Measurements from ENCODE around the gene EXOSC3. TPM values are rescaled to one million over a fixed set of nuclear protein-coding genes. Genes with fewer than 3 reads are reported as not detected.

EXOSC3 gene
- total and polyA plus RNA-seq, 9 of the 15 experiments (the other 6 are each of a cell fraction or from before 2014, with no cell fraction given): 18.5 to 266 (median 114) TPM

GRCh38 chr9:37784616-37785483 lies at the start of gene EXOSC3 (continued):
- TF ChIP-seq, protein P1, sequence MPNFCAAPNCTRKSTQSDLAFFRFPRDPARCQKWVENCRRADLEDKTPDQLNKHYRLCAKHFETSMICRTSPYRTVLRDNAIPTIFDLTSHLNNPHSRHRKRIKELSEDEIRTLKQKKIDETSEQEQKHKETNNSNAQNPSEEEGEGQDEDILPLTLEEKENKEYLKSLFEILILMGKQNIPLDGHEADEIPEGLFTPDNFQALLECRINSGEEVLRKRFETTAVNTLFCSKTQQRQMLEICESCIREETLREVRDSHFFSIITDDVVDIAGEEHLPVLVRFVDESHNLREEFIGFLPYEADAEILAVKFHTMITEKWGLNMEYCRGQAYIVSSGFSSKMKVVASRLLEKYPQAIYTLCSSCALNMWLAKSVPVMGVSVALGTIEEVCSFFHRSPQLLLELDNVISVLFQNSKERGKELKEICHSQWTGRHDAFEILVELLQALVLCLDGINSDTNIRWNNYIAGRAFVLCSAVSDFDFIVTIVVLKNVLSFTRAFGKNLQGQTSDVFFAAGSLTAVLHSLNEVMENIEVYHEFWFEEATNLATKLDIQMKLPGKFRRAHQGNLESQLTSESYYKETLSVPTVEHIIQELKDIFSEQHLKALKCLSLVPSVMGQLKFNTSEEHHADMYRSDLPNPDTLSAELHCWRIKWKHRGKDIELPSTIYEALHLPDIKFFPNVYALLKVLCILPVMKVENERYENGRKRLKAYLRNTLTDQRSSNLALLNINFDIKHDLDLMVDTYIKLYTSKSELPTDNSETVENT (CRISPR knock-in tag; IDR thresholded peaks at IDR 0.05): peak; percentile 65
- peak; percentile 99 for TF ChIP-seq SIN3B (IDR thresholded peaks at IDR 0.05; ENCODE audit: low read depth)
- peak in 1 of 2 experiments; percentile 91; a peak in 2 of 4 replicates for TF ChIP-seq TRIM24 (IDR thresholded peaks at IDR 0.05)
- TF ChIP-seq, protein P2, sequence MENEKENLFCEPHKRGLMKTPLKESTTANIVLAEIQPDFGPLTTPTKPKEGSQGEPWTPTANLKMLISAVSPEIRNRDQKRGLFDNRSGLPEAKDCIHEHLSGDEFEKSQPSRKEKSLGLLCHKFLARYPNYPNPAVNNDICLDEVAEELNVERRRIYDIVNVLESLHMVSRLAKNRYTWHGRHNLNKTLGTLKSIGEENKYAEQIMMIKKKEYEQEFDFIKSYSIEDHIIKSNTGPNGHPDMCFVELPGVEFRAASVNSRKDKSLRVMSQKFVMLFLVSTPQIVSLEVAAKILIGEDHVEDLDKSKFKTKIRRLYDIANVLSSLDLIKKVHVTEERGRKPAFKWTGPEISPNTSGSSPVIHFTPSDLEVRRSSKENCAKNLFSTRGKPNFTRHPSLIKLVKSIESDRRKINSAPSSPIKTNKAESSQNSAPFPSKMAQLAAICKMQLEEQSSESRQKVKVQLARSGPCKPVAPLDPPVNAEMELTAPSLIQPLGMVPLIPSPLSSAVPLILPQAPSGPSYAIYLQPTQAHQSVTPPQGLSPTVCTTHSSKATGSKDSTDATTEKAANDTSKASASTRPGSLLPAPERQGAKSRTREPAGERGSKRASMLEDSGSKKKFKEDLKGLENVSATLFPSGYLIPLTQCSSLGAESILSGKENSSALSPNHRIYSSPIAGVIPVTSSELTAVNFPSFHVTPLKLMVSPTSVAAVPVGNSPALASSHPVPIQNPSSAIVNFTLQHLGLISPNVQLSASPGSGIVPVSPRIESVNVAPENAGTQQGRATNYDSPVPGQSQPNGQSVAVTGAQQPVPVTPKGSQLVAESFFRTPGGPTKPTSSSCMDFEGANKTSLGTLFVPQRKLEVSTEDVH (IDR thresholded peaks at IDR 0.05; ENCODE audit: low read depth, partially characterized antibody): peak; percentile 96
- no peak for TF ChIP-seq RHOXF2B (CRISPR knock-in tag; conservative IDR thresholded peaks at IDR 0.05)
- no peak for TF ChIP-seq ZNF76 (CRISPR knock-in tag; IDR thresholded peaks at IDR 0.05; ENCODE audit: borderline replicate concordance)
- TF ChIP-seq ZNF518B (CRISPR knock-in tag; IDR thresholded peaks at IDR 0.05): no peak
- TF ChIP-seq UBTF (IDR thresholded peaks at IDR 0.05; ENCODE audit: borderline replicate concordance in 1 of 2, low read depth in 2 of 2, low read length in 2 of 2): peak; percentile 96 to 98
- TF ChIP-seq, protein P3, sequence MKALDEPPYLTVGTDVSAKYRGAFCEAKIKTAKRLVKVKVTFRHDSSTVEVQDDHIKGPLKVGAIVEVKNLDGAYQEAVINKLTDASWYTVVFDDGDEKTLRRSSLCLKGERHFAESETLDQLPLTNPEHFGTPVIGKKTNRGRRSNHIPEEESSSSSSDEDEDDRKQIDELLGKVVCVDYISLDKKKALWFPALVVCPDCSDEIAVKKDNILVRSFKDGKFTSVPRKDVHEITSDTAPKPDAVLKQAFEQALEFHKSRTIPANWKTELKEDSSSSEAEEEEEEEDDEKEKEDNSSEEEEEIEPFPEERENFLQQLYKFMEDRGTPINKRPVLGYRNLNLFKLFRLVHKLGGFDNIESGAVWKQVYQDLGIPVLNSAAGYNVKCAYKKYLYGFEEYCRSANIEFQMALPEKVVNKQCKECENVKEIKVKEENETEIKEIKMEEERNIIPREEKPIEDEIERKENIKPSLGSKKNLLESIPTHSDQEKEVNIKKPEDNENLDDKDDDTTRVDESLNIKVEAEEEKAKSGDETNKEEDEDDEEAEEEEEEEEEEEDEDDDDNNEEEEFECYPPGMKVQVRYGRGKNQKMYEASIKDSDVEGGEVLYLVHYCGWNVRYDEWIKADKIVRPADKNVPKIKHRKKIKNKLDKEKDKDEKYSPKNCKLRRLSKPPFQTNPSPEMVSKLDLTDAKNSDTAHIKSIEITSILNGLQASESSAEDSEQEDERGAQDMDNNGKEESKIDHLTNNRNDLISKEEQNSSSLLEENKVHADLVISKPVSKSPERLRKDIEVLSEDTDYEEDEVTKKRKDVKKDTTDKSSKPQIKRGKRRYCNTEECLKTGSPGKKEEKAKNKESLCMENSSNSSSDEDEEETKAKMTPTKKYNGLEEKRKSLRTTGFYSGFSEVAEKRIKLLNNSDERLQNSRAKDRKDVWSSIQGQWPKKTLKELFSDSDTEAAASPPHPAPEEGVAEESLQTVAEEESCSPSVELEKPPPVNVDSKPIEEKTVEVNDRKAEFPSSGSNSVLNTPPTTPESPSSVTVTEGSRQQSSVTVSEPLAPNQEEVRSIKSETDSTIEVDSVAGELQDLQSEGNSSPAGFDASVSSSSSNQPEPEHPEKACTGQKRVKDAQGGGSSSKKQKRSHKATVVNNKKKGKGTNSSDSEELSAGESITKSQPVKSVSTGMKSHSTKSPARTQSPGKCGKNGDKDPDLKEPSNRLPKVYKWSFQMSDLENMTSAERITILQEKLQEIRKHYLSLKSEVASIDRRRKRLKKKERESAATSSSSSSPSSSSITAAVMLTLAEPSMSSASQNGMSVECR (CRISPR knock-in tag; IDR thresholded peaks at IDR 0.05): peak; percentile 96

All from K562 (cell line).